AG04450 (cell line): ENCODE data around the gene GPR82. TPM values are rescaled to one million over a fixed set of nuclear protein-coding genes. Genes with fewer than 3 reads are reported as not detected.

Source experiments
- CTCF ChIA-PET: fragments of 300-600, 350-600 bp; formaldehyde crosslinking; extraction: SDS; loops from one replicate; lab custom pipeline; 2022; ENCODE audit warnings: antibody characterized with exemption, inconsistent platforms; lab: Charles Lee
- POLR2A ChIA-PET: fragments of 350-600 bp; formaldehyde crosslinking; extraction: SDS; loops from one replicate; lab custom pipeline; 2021; ENCODE audit warnings: antibody characterized with exemption, inconsistent platforms; lab: Yijun Ruan, JAX
- DNase-seq: peaks from one replicate; pipeline ENCODE4 v3.0.0-alpha.2; 2011; ENCODE audit warnings: low read depth, low spot score
- H3K27ac ChIP-seq: one replicate; pipeline ENCODE4 v1.5.1; 2012; ENCODE audit warnings: low read depth, low read length, control low read depth
- H3K27me3 ChIP-seq: one replicate; pipeline ENCODE4 v1.6.0; 2012; ENCODE audit warnings: low read length; ENCODE audit not compliant: control insufficient read depth, insufficient read depth
- H3K4me3 ChIP-seq: 2 replicates; pipeline ENCODE4 v1.5.1; 2011; ENCODE audit warnings: mild to moderate bottlenecking, low read depth, low read length, control low read depth
- H3K9me3 ChIP-seq: 2 replicates; pipeline ENCODE4 v1.5.1; 2012; ENCODE audit warnings: low read length; ENCODE audit not compliant: control insufficient read depth, insufficient read depth
- polyA plus RNA-seq: library from polyadenylated mRNA; depleted of rRNA; stranded (reverse); fragments of >200 nt; gene quantifications from 2 replicates; pipeline ENCODE4 v1.2.3, GENCODE V29; 2011
- TF ChIP-seq, protein P1 (sequence below): IDR thresholded peaks from 2 replicates; pipeline ENCODE4 v1.5.1; 2011; ENCODE audit warnings: low read depth, low read length, control low read depth, inconsistent platforms

The GPR82 gene
- polyA plus RNA-seq, 1 experiment: not detected

DNA sequence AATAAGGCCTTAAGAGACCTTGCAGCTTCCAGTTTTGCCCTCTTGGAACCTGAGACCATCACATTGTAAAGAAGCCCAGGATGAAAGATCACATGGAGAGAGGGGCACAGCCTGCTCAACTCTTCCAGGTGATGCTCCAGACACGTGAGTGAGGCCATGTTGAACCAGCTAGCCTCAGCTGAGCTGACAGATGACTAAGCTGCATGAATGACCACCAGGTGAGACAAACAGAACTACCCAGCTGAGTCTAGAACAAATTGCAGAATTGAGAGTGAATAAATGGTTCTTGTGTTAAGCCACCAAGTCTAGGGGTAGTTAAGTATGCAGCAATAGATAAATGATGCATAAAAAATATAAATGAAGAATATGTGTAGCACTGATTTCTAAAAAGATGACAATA is 16.8 kb upstream of the GPR82 start:
- no peak for DNase-seq
- Histone ChIP-seq H3K27ac (no peak overlapping the region), H3K4me3 (no peak overlapping the region), H3K27me3 (no peaks in the 10 kb centered on the region), H3K9me3 (no peaks in the 10 kb centered on the region)
- ChIA-PET CTCF (no interaction called here), POLR2A (no interaction called here)
- TF ChIP-seq, protein P1, sequence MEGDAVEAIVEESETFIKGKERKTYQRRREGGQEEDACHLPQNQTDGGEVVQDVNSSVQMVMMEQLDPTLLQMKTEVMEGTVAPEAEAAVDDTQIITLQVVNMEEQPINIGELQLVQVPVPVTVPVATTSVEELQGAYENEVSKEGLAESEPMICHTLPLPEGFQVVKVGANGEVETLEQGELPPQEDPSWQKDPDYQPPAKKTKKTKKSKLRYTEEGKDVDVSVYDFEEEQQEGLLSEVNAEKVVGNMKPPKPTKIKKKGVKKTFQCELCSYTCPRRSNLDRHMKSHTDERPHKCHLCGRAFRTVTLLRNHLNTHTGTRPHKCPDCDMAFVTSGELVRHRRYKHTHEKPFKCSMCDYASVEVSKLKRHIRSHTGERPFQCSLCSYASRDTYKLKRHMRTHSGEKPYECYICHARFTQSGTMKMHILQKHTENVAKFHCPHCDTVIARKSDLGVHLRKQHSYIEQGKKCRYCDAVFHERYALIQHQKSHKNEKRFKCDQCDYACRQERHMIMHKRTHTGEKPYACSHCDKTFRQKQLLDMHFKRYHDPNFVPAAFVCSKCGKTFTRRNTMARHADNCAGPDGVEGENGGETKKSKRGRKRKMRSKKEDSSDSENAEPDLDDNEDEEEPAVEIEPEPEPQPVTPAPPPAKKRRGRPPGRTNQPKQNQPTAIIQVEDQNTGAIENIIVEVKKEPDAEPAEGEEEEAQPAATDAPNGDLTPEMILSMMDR: no peak

DNA sequence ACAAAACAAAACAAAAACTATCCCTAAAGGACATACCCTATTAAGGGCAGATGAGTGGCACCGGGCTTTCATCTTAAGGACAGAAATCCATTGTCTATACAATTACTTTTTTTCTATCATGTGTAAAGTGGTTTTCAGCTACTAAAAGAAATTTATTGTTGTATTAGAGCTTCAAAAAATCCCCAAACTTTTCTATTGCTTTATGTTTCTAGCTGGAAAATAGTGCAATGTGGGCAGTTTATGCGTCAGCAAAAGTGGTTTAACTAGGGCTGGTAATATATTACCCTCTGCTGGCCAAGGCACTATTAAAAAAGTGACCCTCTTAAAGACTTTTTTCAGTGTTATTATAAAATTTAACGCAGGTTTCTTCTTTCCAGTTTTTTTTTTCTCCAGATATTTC is 15.5 kb upstream of the GPR82 start:
- no peak for DNase-seq
- ChIA-PET CTCF (interaction anchor here (0.7 kb wide), 1 partner anchor 10 kb away, joined by 3 read pairs; no protein-coding TSS in a partner anchor), POLR2A (no interaction called here)
- H3K9me3 ChIP-seq: no peaks in the 10 kb centered on the region
- TF ChIP-seq, protein P1: no peak
- no peak overlapping the region for H3K4me3 ChIP-seq
- H3K27ac ChIP-seq: no peak overlapping the region
- H3K27me3 ChIP-seq: no peaks in the 10 kb centered on the region

DNA sequence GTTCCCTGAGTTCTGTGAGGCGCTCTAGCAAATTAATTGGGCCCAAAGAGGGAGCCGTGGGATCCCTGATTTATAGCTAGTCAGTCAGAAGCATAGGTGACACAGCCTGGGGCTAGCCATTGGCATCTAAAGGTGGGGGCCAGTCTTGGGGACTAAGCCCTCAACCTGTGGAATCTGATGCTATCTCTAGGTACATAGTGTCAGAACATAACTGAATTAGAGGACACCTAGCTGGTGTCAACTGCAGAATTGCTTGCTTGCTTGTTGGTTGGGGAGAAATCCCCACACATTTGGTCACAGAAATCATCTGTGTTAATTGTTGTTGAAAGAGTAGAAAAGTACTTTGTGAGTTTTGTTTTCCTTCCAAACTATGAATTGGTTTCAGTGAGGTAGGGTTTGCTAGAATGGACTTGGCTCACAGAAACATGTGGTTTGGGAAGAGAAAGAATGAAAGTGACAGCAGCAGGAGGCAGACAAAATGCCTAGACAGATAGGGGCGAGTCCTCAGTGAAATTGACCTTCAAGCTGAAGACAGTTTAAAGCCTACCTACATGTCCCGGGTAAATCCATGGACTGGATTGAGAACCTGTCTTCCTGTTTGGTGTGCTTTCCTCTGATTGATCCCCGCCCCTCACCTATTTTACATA is 12.8 kb upstream of the GPR82 start:
- H3K27me3 ChIP-seq: no peaks in the 10 kb centered on the region
- H3K4me3 ChIP-seq: no peak overlapping the region
- ChIA-PET CTCF (no interaction called here), POLR2A (no interaction called here)
- TF ChIP-seq, protein P1: no peak
- H3K9me3 ChIP-seq: no peaks in the 10 kb centered on the region
- H3K27ac ChIP-seq: no peak overlapping the region
- DNase-seq: no peak

DNA sequence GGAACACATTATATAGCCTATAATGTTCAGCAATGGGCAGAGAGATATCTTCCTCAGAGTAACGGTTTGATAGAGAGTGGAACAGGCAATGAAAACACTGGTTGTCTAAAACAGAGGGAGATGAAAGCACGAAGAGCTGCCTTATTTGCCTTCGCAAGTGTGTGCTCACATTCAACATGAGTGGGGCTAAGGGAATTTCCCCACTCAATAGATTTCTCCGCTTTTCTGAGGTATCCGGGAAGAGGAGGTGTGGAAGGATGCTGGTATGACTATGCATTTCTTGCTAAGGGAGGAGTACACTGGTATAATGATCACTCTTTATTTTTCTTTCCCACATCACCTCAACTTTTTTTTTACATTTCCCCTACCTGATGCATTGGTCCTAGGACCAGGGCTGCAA is 7.8 kb upstream of the GPR82 start:
- ChIA-PET POLR2A (no interaction called here), CTCF (no interaction called here)
- TF ChIP-seq, protein P1: no peak
- no peaks in the 10 kb centered on the region for H3K27me3 ChIP-seq
- H3K4me3 ChIP-seq: no peak overlapping the region
- H3K9me3 ChIP-seq: no peaks in the 10 kb centered on the region; the same call in 1 of the 2 replicates
- no peak overlapping the region for H3K27ac ChIP-seq
- no peak for DNase-seq

DNA sequence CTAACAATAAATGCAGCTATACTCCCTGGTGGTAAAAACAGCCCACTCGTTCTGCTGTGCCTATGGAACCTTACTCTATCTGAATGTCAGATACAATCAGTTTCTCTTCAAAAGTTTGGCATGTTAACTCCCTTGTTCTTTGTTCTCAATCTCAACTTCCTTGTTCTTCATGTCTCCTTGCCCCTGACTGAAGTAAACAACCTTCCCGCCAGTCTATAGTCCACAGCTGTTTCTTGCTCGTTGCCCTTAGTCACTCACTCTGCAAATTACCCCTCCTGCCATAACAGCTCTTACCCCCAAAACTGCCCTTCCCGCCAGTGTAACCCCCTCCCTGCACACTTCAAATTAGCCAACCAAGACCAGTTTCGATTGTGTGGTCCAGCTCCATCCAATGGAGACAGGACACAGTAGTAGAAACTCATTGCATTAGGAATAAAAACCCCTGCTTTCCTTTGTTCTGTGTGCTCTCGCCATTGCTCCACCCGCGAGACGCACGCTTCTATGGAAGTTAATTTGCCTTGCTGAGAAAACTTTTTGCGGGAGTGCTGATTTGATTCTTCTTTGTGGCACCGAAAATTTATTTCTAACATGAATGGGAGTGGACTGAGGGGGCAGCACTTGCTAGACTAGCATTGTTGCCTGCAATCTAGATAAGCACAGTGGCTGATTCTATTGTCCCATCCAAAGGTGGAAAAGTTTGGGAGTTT is 7.1 kb upstream of the GPR82 start:
- no peaks in the 10 kb centered on the region; the same call in 1 of the 2 replicates for H3K9me3 ChIP-seq
- DNase-seq: no peak

More for the DNA sequence above, 7.1 kb upstream of the GPR82 start:
- H3K4me3 ChIP-seq: no peak overlapping the region
- TF ChIP-seq, protein P1: no peak
- H3K27ac ChIP-seq: no peak overlapping the region
- no peaks in the 10 kb centered on the region for H3K27me3 ChIP-seq
- POLR2A ChIA-PET: no interaction called here
- CTCF ChIA-PET: no interaction called here
